WERI-Rb-1 (cell line): ENCODE data around the gene PIRT.

Source experiments
- DNase-seq: peaks from one replicate; pipeline ENCODE4 v3.0.0-alpha.2; 2020
- H3K27ac ChIP-seq: fragments of 250-450 bp; sonication (Bioruptor Pico); 2 replicates; pipeline ENCODE4 v1.5.1; 2020; ENCODE audit warnings: mild to moderate bottlenecking, moderate library complexity
- H3K27me3 ChIP-seq: fragments of 250-450 bp; sonication (Bioruptor Pico); 2 replicates; pipeline ENCODE4 v1.5.1; 2021; ENCODE audit warnings: mild to moderate bottlenecking, low read depth, moderate library complexity; ENCODE audit not compliant: insufficient read depth, severe bottlenecking
- H3K36me3 ChIP-seq: fragments of 250-450 bp; sonication (Bioruptor Pico); 2 replicates; pipeline ENCODE4 v1.5.1; 2020; ENCODE audit warnings: mild to moderate bottlenecking, moderate library complexity
- H3K4me3 ChIP-seq: 2 replicates; pipeline ENCODE4 v1.5.1; 2011; ENCODE audit warnings: low read depth, mild to moderate bottlenecking, control low read depth, low read length
- H3K9me3 ChIP-seq: fragments of 250-450 bp; sonication (Bioruptor Pico); 2 replicates; pipeline ENCODE4 v1.5.1; 2021; ENCODE audit warnings: mild to moderate bottlenecking, moderate library complexity; ENCODE audit not compliant: severe bottlenecking
- TF ChIP-seq, protein P1 (sequence below): IDR thresholded peaks from 2 replicates; pipeline ENCODE4 v1.5.1; 2011; ENCODE audit warnings: low read depth, mild to moderate bottlenecking, control low read depth, inconsistent platforms, low read length

Gene PIRT

DNA sequence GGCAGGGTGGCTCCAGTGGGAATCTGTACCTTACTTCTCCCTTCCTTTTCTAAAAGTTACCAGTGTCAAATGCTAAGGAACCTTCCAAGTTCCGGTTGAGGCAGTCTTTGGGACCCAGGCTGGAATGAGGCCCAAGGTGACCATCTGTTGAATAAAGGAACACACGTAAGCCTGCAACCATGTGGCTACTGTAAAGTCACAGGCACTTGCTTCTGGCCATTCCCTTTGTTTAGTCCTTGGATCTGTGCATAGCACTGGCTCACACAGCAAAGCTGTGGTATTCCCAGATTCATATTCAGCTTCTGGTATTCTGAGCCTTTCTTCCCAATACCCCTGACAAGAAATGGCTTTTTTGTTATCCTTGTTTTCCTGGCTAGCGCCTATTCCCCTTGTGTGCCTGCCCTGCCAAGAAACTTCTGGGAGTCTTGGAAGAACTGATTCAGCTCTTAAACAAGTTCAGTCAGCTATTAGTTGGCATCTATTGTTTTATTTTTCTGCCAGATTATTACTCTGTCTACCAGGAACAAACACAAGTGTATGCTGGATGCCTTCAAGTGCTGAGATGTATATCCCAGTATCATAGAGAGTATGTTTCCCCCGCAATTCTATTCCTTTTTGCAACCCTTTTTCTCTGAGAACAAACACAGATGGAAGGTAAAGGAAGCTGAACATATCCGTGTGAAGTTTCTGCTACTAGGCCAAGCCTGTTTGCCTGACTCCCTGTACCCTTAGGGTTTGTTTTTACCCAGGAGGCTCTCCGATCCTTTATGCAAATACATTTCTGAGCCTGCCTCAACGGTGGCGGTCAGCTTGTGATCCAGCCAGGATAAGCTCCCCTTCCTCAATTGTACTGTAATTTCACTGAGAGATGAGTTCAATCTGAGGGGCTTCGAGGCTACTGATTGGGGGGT, 47.1 kb downstream of the PIRT start:
- no peak for DNase-seq
- TF ChIP-seq, protein P1, sequence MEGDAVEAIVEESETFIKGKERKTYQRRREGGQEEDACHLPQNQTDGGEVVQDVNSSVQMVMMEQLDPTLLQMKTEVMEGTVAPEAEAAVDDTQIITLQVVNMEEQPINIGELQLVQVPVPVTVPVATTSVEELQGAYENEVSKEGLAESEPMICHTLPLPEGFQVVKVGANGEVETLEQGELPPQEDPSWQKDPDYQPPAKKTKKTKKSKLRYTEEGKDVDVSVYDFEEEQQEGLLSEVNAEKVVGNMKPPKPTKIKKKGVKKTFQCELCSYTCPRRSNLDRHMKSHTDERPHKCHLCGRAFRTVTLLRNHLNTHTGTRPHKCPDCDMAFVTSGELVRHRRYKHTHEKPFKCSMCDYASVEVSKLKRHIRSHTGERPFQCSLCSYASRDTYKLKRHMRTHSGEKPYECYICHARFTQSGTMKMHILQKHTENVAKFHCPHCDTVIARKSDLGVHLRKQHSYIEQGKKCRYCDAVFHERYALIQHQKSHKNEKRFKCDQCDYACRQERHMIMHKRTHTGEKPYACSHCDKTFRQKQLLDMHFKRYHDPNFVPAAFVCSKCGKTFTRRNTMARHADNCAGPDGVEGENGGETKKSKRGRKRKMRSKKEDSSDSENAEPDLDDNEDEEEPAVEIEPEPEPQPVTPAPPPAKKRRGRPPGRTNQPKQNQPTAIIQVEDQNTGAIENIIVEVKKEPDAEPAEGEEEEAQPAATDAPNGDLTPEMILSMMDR, result no peak
- H3K27ac ChIP-seq, result no peak overlapping the region
- no peaks in the 10 kb centered on the region for H3K27me3 ChIP-seq
- H3K4me3 ChIP-seq, result no peak overlapping the region
- H3K36me3 ChIP-seq, result no peaks in the 10 kb centered on the region
- H3K9me3 ChIP-seq, result no peaks in the 10 kb centered on the region

DNA sequence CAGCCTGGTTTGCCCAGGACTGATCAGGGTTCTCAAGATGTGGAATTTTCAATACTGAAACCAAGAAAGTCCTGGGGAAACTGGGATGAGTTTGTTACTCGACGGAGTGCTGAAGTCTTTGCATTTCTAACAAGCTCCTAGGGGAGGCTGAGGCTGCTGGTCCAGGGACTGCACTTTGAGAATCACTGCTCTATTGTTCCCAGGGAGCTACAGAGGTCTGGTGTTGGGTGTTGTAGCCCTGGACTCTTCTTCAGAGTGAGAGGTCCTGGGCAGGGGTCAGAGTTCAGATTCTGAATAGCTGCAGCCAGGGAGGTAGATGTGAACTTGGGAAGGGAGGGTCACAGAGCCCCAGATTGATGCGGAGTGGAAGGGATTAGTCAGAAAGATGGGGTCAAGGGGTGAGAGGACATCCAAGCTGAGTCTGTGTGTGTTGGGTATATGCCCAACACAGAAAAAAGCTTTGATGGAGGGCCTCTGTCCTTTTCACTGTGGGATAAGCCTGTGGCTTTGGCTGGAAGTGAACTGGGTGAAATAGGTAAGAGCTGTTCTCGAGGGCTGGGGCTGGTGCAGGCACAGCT, 48.1 kb downstream of the PIRT start:
- no peak overlapping the region for H3K4me3 ChIP-seq
- no peaks in the 10 kb centered on the region for H3K27me3 ChIP-seq
- H3K9me3 ChIP-seq, result no peaks in the 10 kb centered on the region
- TF ChIP-seq, protein P1, result no peak
- no peak overlapping the region for H3K27ac ChIP-seq
- H3K36me3 ChIP-seq, result no peaks in the 10 kb centered on the region
- DNase-seq, result no peak

DNA sequence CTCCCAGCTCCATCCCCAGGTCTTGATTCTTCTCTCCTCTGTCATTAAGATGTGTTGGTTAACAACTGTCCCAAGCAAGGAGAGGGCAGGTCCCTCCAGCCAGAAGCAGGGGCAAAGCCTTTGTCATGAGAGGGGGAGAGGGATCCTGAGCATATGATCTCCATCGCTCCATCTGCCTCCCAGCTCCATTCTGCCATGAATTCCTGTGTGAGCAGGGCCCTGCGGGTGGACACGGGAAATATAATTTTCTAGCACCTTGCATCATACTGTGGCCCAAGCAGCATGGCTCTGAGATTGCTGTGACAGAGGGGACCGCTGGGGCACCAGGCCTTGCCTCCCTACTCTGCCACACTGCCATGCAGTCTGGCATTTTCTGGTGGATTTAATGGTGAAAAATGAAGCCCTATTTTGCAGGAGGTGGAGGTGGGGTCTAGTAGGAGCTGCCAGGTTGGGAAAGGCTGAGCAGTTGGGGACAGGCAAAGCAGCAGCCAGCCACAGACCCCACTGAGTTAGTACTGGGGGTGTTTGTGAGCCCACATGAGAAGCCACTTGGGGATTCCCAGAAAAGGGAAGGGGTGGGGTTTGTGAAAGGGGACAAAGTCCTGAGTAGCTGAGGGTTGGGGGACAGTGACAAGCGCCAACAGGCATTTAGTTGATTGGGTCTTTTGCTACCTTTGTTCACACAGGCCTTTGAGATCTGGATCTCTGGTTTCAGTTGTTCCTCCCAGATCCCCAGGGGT, 50.4 kb downstream of the PIRT start:
- Histone ChIP-seq H3K36me3 (no peaks in the 10 kb centered on the region), H3K9me3 (no peaks in the 10 kb centered on the region), H3K27ac (no peak overlapping the region), H3K4me3 (no peak overlapping the region), H3K27me3 (no peaks in the 10 kb centered on the region)
- TF ChIP-seq, protein P1, result no peak
- DNase-seq, result no peak

DNA sequence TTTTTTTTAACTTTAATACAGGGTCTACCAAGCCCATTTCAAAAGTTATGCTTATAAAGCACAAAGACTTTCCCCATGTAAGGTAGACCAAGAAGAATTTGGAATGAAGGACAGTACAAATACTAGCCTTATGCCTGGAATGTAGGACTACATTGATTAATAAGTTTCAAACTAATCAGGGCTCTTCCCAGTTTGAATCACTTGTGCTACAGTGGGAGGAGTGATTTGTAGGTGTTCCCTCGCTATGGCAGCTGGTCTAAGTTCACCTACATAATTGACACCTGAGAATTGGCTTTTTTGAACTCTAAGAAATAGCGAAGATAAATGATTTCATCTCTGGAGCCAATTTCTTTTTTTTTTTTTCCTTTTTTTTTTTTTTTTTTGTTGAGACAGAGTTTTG, 52.6 kb downstream of the PIRT start:
- TF ChIP-seq, protein P1, result no peak

DNA sequence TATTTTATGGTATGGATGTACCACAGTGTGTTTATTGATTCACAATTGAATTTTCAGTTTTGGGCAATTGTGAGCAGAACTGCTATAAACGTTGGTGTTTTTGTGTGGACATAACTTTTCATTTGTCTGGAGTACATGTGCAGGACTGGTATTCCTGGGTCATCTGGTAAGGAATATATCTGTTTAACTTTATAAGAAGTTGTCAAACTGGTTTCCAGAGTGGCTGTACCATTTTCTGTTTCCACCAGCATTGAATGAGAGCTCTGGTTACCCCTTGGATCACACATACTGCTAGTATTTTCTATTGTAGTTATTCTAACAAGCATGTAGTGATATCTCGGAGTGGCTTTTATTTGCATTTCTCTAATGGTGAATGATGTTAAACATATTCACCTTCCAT, 58.3 kb downstream of the PIRT start:
- no peaks in the 10 kb centered on the region for H3K36me3 ChIP-seq
- H3K27me3 ChIP-seq, result no peaks in the 10 kb centered on the region
- no peak overlapping the region for H3K27ac ChIP-seq
- H3K4me3 ChIP-seq, result no peak overlapping the region
- TF ChIP-seq, protein P1, result no peak
- no peaks in the 10 kb centered on the region for H3K9me3 ChIP-seq
- DNase-seq, result no peak

More for the DNA sequence above, 52.6 kb downstream of the PIRT start:
- no peaks in the 10 kb centered on the region for H3K9me3 ChIP-seq
- H3K27ac ChIP-seq, result no peak overlapping the region
- no peaks in the 10 kb centered on the region for H3K36me3 ChIP-seq
- DNase-seq, result no peak
- no peak overlapping the region for H3K4me3 ChIP-seq
- H3K27me3 ChIP-seq, result no peaks in the 10 kb centered on the region
